HepG2 (cell line): ENCODE measurements around the gene DCLRE1B. TPM values are rescaled to one million over a fixed set of nuclear protein-coding genes. Genes with fewer than 3 reads are reported as not detected.

Source experiments
- ATAC-seq: fragments of 200-7000 bp; cut with Tn5 transposase; 3 replicates; pipeline ENCODE4 v1.9.1; 2020; ENCODE audit warnings: mild to moderate bottlenecking, moderate library complexity
- BruUV-seq: library from RNA; stranded (reverse); fragments of 400-500 nt; replicated peaks from 2 replicates; lab custom pipeline; 2021; lab: Mats Ljungman, UMichigan
- CTCF ChIA-PET: fragments of 300-600 bp; formaldehyde crosslinking; extraction: SDS; loops from one replicate; lab custom pipeline; 2021; ENCODE audit warnings: low total read pairs, inconsistent platforms, low intra/inter-chr PET ratio; lab: Yijun Ruan, JAX
- POLR2A ChIA-PET: fragments of 350-600 bp; sonication (Branson Sonifier 250); formaldehyde crosslinking; loops from one replicate; lab custom pipeline; 2020; ENCODE audit warnings: antibody characterized with exemption, inconsistent platforms; lab: Yijun Ruan, JAX
- DNase-seq: peaks from one replicate; pipeline ENCODE4 v3.0.0-alpha.2; 2015; ENCODE audit warnings: low spot score
- FAIRE-seq: peaks from 3 replicates; lab custom pipeline; 2011; peaks lifted over from hg19 to GRCh38; lab: Jason Lieb, UNC
- H2AFZ ChIP-seq: one replicate; pipeline ENCODE4 v1.6.1; 2011; ENCODE audit warnings: low read length, inconsistent platforms
- H3K27ac ChIP-seq: fragments of 300-600 bp; 3 replicates; pipeline ENCODE4 v1.8.0; 2011; ENCODE audit warnings: mixed run types, mild to moderate bottlenecking, mixed read lengths, low read length, inconsistent platforms; ENCODE audit not compliant: insufficient read depth; ENCODE audit errors: extremely low read length
- H3K27me3 ChIP-seq, 2 experiments: fragments of 200-600 bp in 1 of 2; 2 replicates in 1 of 2; 3 replicates in 1 of 2; pipeline versions ENCODE4 v1.6.0 to v1.8.0; 2011; ENCODE audit warnings: low read length in 2 of 2, mild to moderate bottlenecking in 2 of 2, moderate library complexity in 2 of 2, inconsistent platforms in 1 of 2; ENCODE audit not compliant: insufficient read depth in 2 of 2, control insufficient read depth in 1 of 2
- H3K36me3 ChIP-seq, 2 experiments: fragments of 200-600 bp in 1 of 2; replicated peaks in 1 of 2; 2 replicates in 1 of 2; 3 replicates in 1 of 2; pipeline versions ENCODE4 v1.5.1 to v1.8.0; 2011; ENCODE audit warnings: low read length in 2 of 2, inconsistent platforms in 1 of 2; ENCODE audit not compliant: insufficient read depth in 2 of 2, control insufficient read depth in 1 of 2
- H3K4me1 ChIP-seq: 2 replicates; pipeline ENCODE4 v1.5.1; 2012; ENCODE audit warnings: low read length, inconsistent platforms; ENCODE audit not compliant: insufficient read depth
- H3K4me2 ChIP-seq: 2 replicates; pipeline ENCODE4 v1.6.0; 2011; ENCODE audit warnings: low read depth, low read length, inconsistent platforms
- H3K4me3 ChIP-seq, 3 experiments: fragments of 200-600 bp in 1 of 3; sonication (generic), shearing (Covaris generic) in 1 of 3; replicated peaks in 1 of 3; 2 replicates each; pipeline ENCODE4 v1.5.1; 2011 to 2016; ENCODE audit warnings: low read length in 3 of 3, inconsistent platforms in 2 of 3, low read depth in 2 of 3, mild to moderate bottlenecking in 2 of 3, control low read depth in 1 of 3, mixed read lengths in 1 of 3; ENCODE audit not compliant: insufficient read depth in 1 of 3
- H3K79me2 ChIP-seq: one replicate; pipeline ENCODE4 v1.6.1; 2011; ENCODE audit warnings: low read length, inconsistent platforms; ENCODE audit not compliant: insufficient read depth
- H3K9ac ChIP-seq: 2 replicates; pipeline ENCODE4 v1.6.0; 2011; ENCODE audit warnings: mild to moderate bottlenecking, low read depth, low read length, inconsistent platforms; ENCODE audit not compliant: insufficient read depth
- H3K9me3 ChIP-seq: 2 replicates; pipeline ENCODE4 v1.5.1; 2012; ENCODE audit warnings: mild to moderate bottlenecking, low read length
- H4K20me1 ChIP-seq: 2 replicates; pipeline ENCODE4 v1.6.0; 2011; ENCODE audit warnings: inconsistent platforms, mild to moderate bottlenecking, low read length, moderate library complexity; ENCODE audit not compliant: insufficient read depth
- CENPBD1 ChIP-seq: sonication (generic); formaldehyde crosslinking; IDR thresholded peaks from 2 replicates; pipeline ENCODE4 v1.8.0; 2022; ENCODE audit warnings: missing genetic modification reagents, low read depth, mild to moderate bottlenecking, borderline replicate concordance
- IRX3 ChIP-seq: sonication (generic); formaldehyde crosslinking; IDR thresholded peaks from 2 replicates; pipeline ENCODE4 v1.8.1; 2023; ENCODE audit warnings: mild to moderate bottlenecking, low read depth, missing genetic modification reagents, borderline replicate concordance
- KDM6A ChIP-seq: IDR thresholded peaks from 2 replicates; pipeline ENCODE4 v1.6.1; 2016; ENCODE audit warnings: low read depth
- MED13 ChIP-seq: sonication (generic); formaldehyde crosslinking; IDR thresholded peaks from 2 replicates; pipeline ENCODE4 v1.5.0; 2020; ENCODE audit warnings: missing genetic modification reagents
- REST ChIP-seq, 2 experiments: IDR thresholded peaks; 2 replicates each; pipeline ENCODE4 v1.6.1; 2011 to 2012; ENCODE audit warnings: low read length in 2 of 2, borderline replicate concordance in 1 of 2, low read depth in 1 of 2, mild to moderate bottlenecking in 1 of 2, moderate library complexity in 1 of 2
- SMAD1 ChIP-seq: sonication (generic); formaldehyde crosslinking; IDR thresholded peaks from 2 replicates; pipeline ENCODE4 v1.4.0; 2020; ENCODE audit warnings: missing genetic modification reagents, low read depth, mild to moderate bottlenecking, borderline replicate concordance
- ZFY ChIP-seq: sonication (generic); formaldehyde crosslinking; IDR thresholded peaks from 2 replicates; pipeline ENCODE4 v1.4.0; 2020; ENCODE audit warnings: missing genetic modification reagents
- ZNF101 ChIP-seq: sonication (generic); formaldehyde crosslinking; IDR thresholded peaks from 2 replicates; pipeline ENCODE4 v1.4.0; 2020; ENCODE audit warnings: mild to moderate bottlenecking, low read depth, missing genetic modification reagents, borderline replicate concordance
- ZNF773 ChIP-seq: sonication (generic); formaldehyde crosslinking; IDR thresholded peaks from 2 replicates; pipeline ENCODE4 v1.4.0; 2020; ENCODE audit warnings: missing genetic modification reagents, borderline replicate concordance
- ZNF800 ChIP-seq: sonication (generic); formaldehyde crosslinking; IDR thresholded peaks from 2 replicates; pipeline ENCODE4 v1.4.0; 2020; ENCODE audit warnings: missing genetic modification reagents
- WGBS: methylation state at CpG from one replicate; pipeline ENCODE4 v1.1.6; 2017; ENCODE audit warnings: low lambda C conversion rate; 5-methylcytosine and 5-hydroxymethylcytosine counted together
- in situ Hi-C: cut with HindIII; loops from 2 replicates; pipeline ENCODE4 v1.10.0; 2017; ENCODE audit warnings: low pct_unique_long_range_greater_than_20kb; ENCODE audit not compliant: extremely low pct_ligation_motif_present
- intact Hi-C: fragments of 100-400 bp; cut with micrococcal nuclease; formaldehyde crosslinking; loops from one replicate; pipeline ENCODE4 v1.10.0; 2022; ENCODE audit not compliant: unreplicated experiment
- polyA plus RNA-seq, 8 experiments: library from polyadenylated mRNA; depleted of rRNA in 3 of 8; stranded (reverse) in 7 of 8; unstranded in 1 of 8; fragments of >200 nt; fragmentation: Illumina TruSeq in 4 of 8; extraction: Trizol in 4 of 8; gene quantifications; 2 replicates each; pipeline versions ENCODE4 v1.2.1 to v1.2.3, GENCODE V29; 2011 to 2016; ENCODE audit warnings: low read depth in 4 of 8, missing spikeins in 1 of 8, mixed read lengths in 1 of 8; ENCODE audit not compliant: insufficient read depth in 1 of 8
- total RNA-seq, 5 experiments: library from RNA; depleted of rRNA; stranded (reverse); fragments of >200 nt; fragmentation: Illumina TruSeq; extraction: Trizol; gene quantifications; 2 replicates each; pipeline ENCODE4 v1.2.3, GENCODE V29; 2016; ENCODE audit warnings: low read depth in 1 of 5
- TF ChIP-seq, protein P1 (sequence below): sonication (generic); formaldehyde crosslinking; IDR thresholded peaks from 2 replicates; pipeline ENCODE4 v1.5.0; 2020; ENCODE audit warnings: missing genetic modification reagents, mild to moderate bottlenecking, borderline replicate concordance
- TF ChIP-seq, protein P2 (sequence below): IDR thresholded peaks from 2 replicates; pipeline ENCODE4 v1.6.1; 2012; ENCODE audit warnings: low read depth, low read length, improper control_type of control experiment

The DCLRE1B gene
- total and polyA plus RNA-seq, 2 of the 13 experiments (the other 11 are each of a cell fraction or from before 2014, with no cell fraction given) = 2.7 to 8.0 TPM

DNA sequence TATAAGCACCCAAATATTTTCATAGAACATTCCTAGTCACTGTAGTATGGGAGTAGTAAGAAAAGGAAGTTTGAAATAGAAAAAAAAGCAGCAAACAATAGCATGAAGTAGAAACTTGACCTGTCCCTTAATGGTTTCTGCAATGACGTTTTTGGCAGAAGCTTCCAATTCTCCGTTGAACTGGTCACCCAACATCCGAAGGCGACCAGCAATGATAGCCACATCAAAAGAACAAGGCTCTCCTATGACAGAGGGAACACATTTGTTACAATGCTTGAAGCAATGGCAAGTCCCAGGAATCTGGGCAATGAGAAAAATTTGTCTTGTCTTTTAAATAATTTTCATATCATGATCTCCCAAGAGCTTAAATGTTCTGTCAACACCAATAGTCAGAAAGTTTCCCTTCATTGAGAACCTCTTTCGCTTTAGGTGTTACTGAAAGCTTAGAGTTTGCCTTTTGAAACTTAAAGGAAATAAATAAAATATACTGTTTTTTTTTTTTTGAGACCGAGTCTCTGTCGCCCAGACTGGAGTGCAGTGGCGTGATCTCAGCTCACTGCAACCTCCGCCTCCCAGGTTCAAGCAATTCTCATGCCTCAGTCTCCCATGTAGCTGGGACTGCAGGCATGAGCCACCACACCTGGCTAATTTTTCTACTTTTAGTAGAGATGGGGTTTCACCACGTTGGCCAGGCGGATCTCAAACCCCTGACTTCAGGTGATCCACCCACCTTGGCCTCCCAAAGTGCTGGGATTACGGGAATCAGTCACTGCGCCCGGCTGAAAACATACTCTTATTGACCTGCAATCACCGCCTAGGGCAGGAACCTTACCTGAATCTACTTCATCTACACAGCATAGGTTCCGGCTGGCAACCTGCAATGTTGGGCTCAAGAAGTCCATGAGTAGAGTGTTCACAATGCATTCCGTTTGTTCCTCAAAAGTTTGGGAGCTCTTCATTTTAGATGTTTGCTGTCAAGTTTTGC, 18.4 kb upstream of the DCLRE1B start:
- FAIRE-seq (no peak), ATAC-seq (no peak)
- POLR2A ChIA-PET = no interaction called here
- TF ChIP-seq KDM6A (CRISPR knock-in tag) (no peak), ZNF800 (CRISPR knock-in tag) (no peak), CENPBD1 (CRISPR knock-in tag) (no peak), SMAD1 (CRISPR knock-in tag) (no peak), IRX3 (CRISPR knock-in tag) (no peak), ZNF101 (CRISPR knock-in tag) (no peak), MED13 (no peak), REST (IDR thresholded peaks at IDR 0.05; ENCODE audit: borderline replicate concordance in 1 of 2, low read depth in 1 of 2, low read length in 2 of 2) (no peak), ZFY (CRISPR knock-in tag) (no peak), ZNF773 (CRISPR knock-in tag) (no peak)
- TF ChIP-seq, protein P1, sequence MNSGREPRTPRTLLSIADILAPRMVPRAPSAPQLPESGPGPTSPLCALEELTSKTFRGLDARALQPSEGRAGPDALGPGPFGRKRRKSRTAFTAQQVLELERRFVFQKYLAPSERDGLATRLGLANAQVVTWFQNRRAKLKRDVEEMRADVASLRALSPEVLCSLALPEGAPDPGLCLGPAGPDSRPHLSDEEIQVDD (CRISPR knock-in tag) = no peak
- TF ChIP-seq, protein P2, sequence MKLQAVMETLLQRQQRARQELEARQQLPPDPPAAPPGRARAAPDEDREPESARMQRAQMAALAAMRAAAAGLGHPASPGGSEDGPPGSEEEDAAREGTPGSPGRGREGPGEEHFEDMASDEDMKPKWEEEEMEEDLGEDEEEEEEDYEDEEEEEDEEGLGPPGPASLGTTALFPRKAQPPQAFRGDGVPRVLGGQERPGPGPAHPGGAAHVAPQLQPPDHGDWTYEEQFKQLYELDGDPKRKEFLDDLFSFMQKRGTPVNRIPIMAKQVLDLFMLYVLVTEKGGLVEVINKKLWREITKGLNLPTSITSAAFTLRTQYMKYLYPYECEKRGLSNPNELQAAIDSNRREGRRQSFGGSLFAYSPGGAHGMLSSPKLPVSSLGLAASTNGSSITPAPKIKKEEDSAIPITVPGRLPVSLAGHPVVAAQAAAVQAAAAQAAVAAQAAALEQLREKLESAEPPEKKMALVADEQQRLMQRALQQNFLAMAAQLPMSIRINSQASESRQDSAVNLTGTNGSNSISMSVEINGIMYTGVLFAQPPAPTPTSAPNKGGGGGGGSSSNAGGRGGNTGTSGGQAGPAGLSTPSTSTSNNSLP = no peak

More for the DNA sequence above, 18.4 kb upstream of the DCLRE1B start:
- Histone ChIP-seq H3K9me3 (no peaks in the 10 kb centered on the region), H2AFZ (no peak overlapping the region), H3K27me3 (no peaks in the 10 kb centered on the region), H3K4me1 (no peaks in the 10 kb centered on the region), H4K20me1 (no peaks in the 10 kb centered on the region), H3K9ac (no peak overlapping the region), H3K27ac (no peak overlapping the region), H3K79me2 (no peaks in the 10 kb centered on the region), H3K4me3 (no peak overlapping the region), H3K36me3 (no peaks in the 10 kb centered on the region), H3K4me2 (no peak overlapping the region)
- no TSS peak for BruUV-seq
- CTCF ChIA-PET = no interaction called here
- DNase-seq = no peak
- in situ Hi-C loops = no loop called here
- 81% methylated on average over 17 of the region's 17 CpGs for WGBS
- intact Hi-C loops = no loop called here
